Urothelium cell line (cell line): ENCODE results near the gene CD274.
"Not testable (repeated sequence)": the region's sequence is repeated elsewhere in the genome, so short reads cannot be mapped to it uniquely, and the experiment has no call there.

Experiments
- DNase-seq: peaks from one replicate; pipeline ENCODE4 v3.0.0; 2011; ENCODE audit warnings: low spot score, mixed read lengths
- FAIRE-seq: peaks from 2 replicates; lab custom pipeline; 2011; peaks lifted over from hg19 to GRCh38; lab: Jason Lieb, UNC

Gene CD274

GRCh38 chr9:5450359-5451091 lies at the start of gene CD274:
TSS of gene CD274 (plus strand) at chr9:5450542. CDS start at chr9:5456114, 5,572 bp downstream.
- DNase-seq (peak; percentile 80), FAIRE-seq (no peak)

- DNase-seq (no peak), FAIRE-seq (no peak)
Observed at GRCh38 chr9:5402217-5402616, 48.1 kb upstream of the CD274 start.

GRCh38 chr9:5408596-5408995 lies 41.7 kb upstream of the CD274 start:
- DNase-seq (no peak), FAIRE-seq (no peak)

- FAIRE-seq (no peak), DNase-seq (no peak)
Observed at GRCh38 chr9:5416953-5417352, 33.4 kb upstream of the CD274 start.

- FAIRE-seq, result no peak
- no peak for DNase-seq
Observed at GRCh38 chr9:5418481-5418880, 31.9 kb upstream of the CD274 start.

GRCh38 chr9:5419987-5420386 lies 30.4 kb upstream of the CD274 start:
- no peak for DNase-seq
- FAIRE-seq, result no peak

- DNase-seq (no peak), FAIRE-seq (no peak)
Observed at GRCh38 chr9:5421163-5421562, 29.2 kb upstream of the CD274 start.

GRCh38 chr9:5422276-5422675 lies 28.1 kb upstream of the CD274 start:
- FAIRE-seq (no peak), DNase-seq (no peak)

GRCh38 chr9:5425006-5425628 lies 25.2 kb upstream of the CD274 start:
- peak; percentile 12 for DNase-seq
- no peak for FAIRE-seq

- no peak for DNase-seq
Observed at GRCh38 chr9:5427005-5427404, 23.3 kb upstream of the CD274 start.

GRCh38 chr9:5428172-5428571 lies 22.2 kb upstream of the CD274 start:
- no peak for FAIRE-seq
- DNase-seq, result no peak

More at GRCh38 chr9:5427005-5427404, 23.3 kb upstream of the CD274 start:
- no peak for FAIRE-seq

GRCh38 chr9:5428794-5429528 lies 21.4 kb upstream of the CD274 start:
- FAIRE-seq (no peak), DNase-seq (no peak)

GRCh38 chr9:5429873-5430564 lies 20.3 kb upstream of the CD274 start:
- no peak for FAIRE-seq
- DNase-seq, result no peak

GRCh38 chr9:5430912-5431311 lies 19.4 kb upstream of the CD274 start:
- DNase-seq (no peak), FAIRE-seq (no peak)

- not testable (repeated sequence) for DNase-seq, FAIRE-seq
Observed at GRCh38 chr9:5432890-5433289, 17.5 kb upstream of the CD274 start.

- not testable (repeated sequence) for FAIRE-seq, DNase-seq
Observed at GRCh38 chr9:5433328-5433727, 17.0 kb upstream of the CD274 start.

- not testable (repeated sequence) for DNase-seq, FAIRE-seq
Observed at GRCh38 chr9:5433841-5434810, 16.2 kb upstream of the CD274 start.

- FAIRE-seq (no peak), DNase-seq (no peak)
Observed at GRCh38 chr9:5435912-5436311, 14.4 kb upstream of the CD274 start.

- DNase-seq (no peak), FAIRE-seq (no peak)
Observed at GRCh38 chr9:5436441-5436840, 13.9 kb upstream of the CD274 start.
